Adrenal gland (tissue), 12 donors: ENCODE measurements around the gene STARD13. TPM values are rescaled to one million over a fixed set of nuclear protein-coding genes. Genes with fewer than 3 reads are reported as not detected.

Source experiments
- DNase-seq, 7 donors: peaks; one replicate each; pipeline ENCODE4 v3.0.0-alpha.2; 2019 to 2020
- H3K27ac ChIP-seq, 5 donors: fragments of 200-600 bp; sonication (generic) in 4 of 5; 1 replicate in 3 of 5; 2 replicates in 2 of 5; pipeline versions ENCODE4 v1.5.1 to v1.8.0; 2016 to 2020; ENCODE audit warnings: mild to moderate bottlenecking in 1 of 5
- H3K27me3 ChIP-seq: fragments of 200-600 bp; 2 replicates; pipeline ENCODE4 v1.8.0; 2021
- H3K36me3 ChIP-seq, 2 donors: fragments of 200-600 bp; replicated peaks in 1 of 2; 1 replicate in 1 of 2; 2 replicates in 1 of 2; pipeline versions ENCODE4 v1.5.1 to v1.8.0; 2018 to 2022
- H3K4me1 ChIP-seq, 2 donors: fragments of 200-600 bp; replicated peaks in 1 of 2; 1 replicate in 1 of 2; 2 replicates in 1 of 2; pipeline versions ENCODE4 v1.5.1 to v1.8.0; 2018 to 2021
- H3K4me3 ChIP-seq, 4 donors: fragments of 200-600 bp; sonication (generic) in 3 of 4; one replicate each; pipeline ENCODE4 v1.5.1; 2016 to 2018
- H3K9me3 ChIP-seq, 3 donors: fragments of 200-600 bp; sonication (generic) in 1 of 3; replicated peaks in 1 of 3; 1 replicate in 2 of 3; 2 replicates in 1 of 3; pipeline versions ENCODE4 v1.5.1 to v1.8.0; 2016 to 2021
- POLR2A ChIP-seq, 2 donors: fragments of 450-650 bp; IDR thresholded peaks; one replicate each; pipeline ENCODE4 v1.6.1; 2017; ENCODE audit warnings: antibody characterized with exemption in 2 of 2, mild to moderate bottlenecking in 2 of 2, moderate library complexity in 1 of 2
- WGBS, 4 donors: extraction: QIAGEN DNeasy Blood & Tissue Kit in 2 of 4; methylation state at CpG; one replicate each; pipeline versions ENCODE4 v1.1.5 to v1.1.7; 2013 to 2017; 5-methylcytosine and 5-hydroxymethylcytosine counted together
- intact Hi-C, 2 donors: fragments of 100-400 bp; cut with DNase I; formaldehyde crosslinking; loops; one replicate each; pipeline versions ENCODE4 v1.14.1 to v1.15.0; 2022 to 2023
- polyA plus RNA-seq, 3 donors: library from polyadenylated mRNA; stranded (reverse); fragments of 200-250 nt in 2 of 3; fragments of 350-450 nt in 1 of 3; fragmentation: Illumina TruSeq in 1 of 3; extraction: RNeasy Lipid Tissue Mini Kit (QIAGEN cat#74804) in 1 of 3; gene quantifications; one replicate each; pipeline ENCODE4 v1.2.3, GENCODE V29; 2013 to 2014
- total RNA-seq, 9 donors: library from RNA; depleted of rRNA in 4 of 9; stranded (reverse); fragments of >200 nt in 4 of 9; fragments of 120-200 nt in 1 of 9; fragmentation: NEBNext Ultra II Directional in 1 of 9; extraction: Animal tissue kit (Norgen Biotek cat#: 25700) in 1 of 9; gene quantifications; one replicate each; pipeline versions ENCODE4 v1.1.0 to v1.2.4, GENCODE V29; 2013 to 2023
- TF ChIP-seq, protein P1 (sequence below), 6 experiments: fragments of 450-650 bp in 4 of 6; fragments of 200-600 bp in 2 of 6; sonication (generic) in 1 of 6; IDR thresholded peaks; 1 replicate in 5 of 6; 2 replicates in 1 of 6; pipeline versions ENCODE4 v1.5.1 to v1.8.0; 2016 to 2021; ENCODE audit warnings: antibody characterized with exemption in 6 of 6, mild to moderate bottlenecking in 2 of 6, moderate library complexity in 1 of 6
- donor health status: healthy with polysubstance abuse.
- donor health status: Bipolar disorder and iron deficiency.
- donor health status: DM: yes; HTN: yes; CAD: no.
- donor health status: DM: no; HTN: no; CAD: no.
- donor health status: DM: no; HTN: no; CAD: no.
- donor health status: DM: yes; HTN: yes; CAD: no.

The STARD13 gene
- total and polyA plus RNA-seq, 12 donors: 10.5 to 79.8 (median 33.6) TPM

DNA sequence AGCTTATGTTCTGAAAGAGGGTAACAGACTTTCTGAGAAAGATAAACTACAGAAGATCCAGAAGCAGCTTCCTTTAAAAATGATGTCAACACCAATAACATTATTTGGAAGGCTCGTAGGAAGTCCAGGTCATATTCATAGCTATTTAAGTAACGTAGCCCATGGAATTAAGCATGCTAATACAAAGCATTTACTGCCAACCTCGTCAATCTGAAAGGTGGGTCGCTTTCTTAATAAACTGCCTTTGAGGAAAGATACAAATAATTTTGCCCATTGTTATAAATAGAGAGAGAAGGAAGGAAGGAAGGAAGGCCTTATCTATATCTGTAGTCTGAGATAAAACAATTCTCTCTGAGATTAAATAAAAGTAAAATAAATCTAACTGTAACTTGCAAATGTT lies 80.3 kb downstream of the STARD13 start:
- 37 to 51% (median 42%) methylated on average over 4 of the region's 4 CpGs for WGBS, 4 donors
- no peaks in the 10 kb centered on the region for H3K27me3 ChIP-seq
- TF ChIP-seq POLR2A (IDR thresholded peaks at IDR 0.05): no peak
- TF ChIP-seq, protein P1, sequence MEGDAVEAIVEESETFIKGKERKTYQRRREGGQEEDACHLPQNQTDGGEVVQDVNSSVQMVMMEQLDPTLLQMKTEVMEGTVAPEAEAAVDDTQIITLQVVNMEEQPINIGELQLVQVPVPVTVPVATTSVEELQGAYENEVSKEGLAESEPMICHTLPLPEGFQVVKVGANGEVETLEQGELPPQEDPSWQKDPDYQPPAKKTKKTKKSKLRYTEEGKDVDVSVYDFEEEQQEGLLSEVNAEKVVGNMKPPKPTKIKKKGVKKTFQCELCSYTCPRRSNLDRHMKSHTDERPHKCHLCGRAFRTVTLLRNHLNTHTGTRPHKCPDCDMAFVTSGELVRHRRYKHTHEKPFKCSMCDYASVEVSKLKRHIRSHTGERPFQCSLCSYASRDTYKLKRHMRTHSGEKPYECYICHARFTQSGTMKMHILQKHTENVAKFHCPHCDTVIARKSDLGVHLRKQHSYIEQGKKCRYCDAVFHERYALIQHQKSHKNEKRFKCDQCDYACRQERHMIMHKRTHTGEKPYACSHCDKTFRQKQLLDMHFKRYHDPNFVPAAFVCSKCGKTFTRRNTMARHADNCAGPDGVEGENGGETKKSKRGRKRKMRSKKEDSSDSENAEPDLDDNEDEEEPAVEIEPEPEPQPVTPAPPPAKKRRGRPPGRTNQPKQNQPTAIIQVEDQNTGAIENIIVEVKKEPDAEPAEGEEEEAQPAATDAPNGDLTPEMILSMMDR (IDR thresholded peaks at IDR 0.05): no peak
- H3K36me3 ChIP-seq: no peaks in the 10 kb centered on the region
- H3K9me3 ChIP-seq: no peaks in the 10 kb centered on the region
- H3K4me3 ChIP-seq: peak overlapping the region in 1 of 4 donors; percentile 41
- DNase-seq: no peak
- peak overlapping the region in 4 of 5 donors; percentile 43 to 87 (median 68) for H3K27ac ChIP-seq
- H3K4me1 ChIP-seq: peaks cover 30 to 61% of the 10 kb centered on the region in 2 donors
- intact Hi-C loops: no loop called here

DNA sequence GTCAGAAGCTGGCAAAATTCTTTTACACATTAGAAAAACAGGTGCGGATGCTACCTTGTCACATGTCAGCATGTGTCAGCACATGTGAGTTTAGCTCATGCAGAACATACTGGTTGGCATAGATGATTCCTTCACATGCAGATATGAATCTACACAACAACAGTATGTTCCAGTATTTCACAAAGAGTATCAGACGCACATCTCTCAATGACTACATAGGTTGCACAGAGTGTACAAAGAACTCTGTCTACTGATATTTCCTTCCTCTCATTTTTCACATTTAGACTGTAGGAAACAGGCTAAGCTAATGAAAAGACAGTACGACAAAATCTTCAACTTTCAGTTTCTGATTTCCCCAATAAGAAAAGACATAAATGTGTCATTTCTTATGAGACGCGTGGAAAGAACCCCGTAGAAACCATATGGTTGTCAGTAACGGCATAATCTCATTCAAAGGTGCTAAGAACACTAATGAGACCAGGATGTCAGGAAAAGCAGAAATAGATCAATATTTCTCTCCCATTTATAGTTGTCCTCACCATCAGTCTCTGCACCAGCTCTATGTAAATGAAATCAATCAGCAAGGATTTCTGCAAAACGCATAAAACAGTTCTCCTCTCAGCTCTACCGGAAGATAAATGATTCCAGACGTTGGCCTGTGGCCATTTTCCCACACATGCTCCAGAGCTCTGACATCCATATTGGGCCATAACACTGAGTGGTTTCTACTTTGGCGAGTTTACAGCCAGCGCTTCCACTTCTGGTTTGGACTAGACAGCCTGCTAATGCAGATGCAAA lies 81.2 kb downstream of the STARD13 start:
- no peaks in the 10 kb centered on the region for H3K36me3 ChIP-seq
- no peaks in the 10 kb centered on the region for H3K9me3 ChIP-seq
- DNase-seq: peak; percentile 49 to 88 (median 62)
- peak overlapping the region in 1 of 4 donors; percentile 41 for H3K4me3 ChIP-seq
- no peak for TF ChIP-seq POLR2A (IDR thresholded peaks at IDR 0.05)
- TF ChIP-seq, protein P1 (IDR thresholded peaks at IDR 0.05): no peak
- intact Hi-C loops: no loop called here
- H3K27me3 ChIP-seq: no peaks in the 10 kb centered on the region
- H3K4me1 ChIP-seq: peaks cover 30 to 70% of the 10 kb centered on the region in 2 donors
- H3K27ac ChIP-seq: peak overlapping the region in 4 of 5 donors; percentile 43 to 87 (median 68)
- 30 to 55% (median 46%) methylated on average over 12 of the region's 12 CpGs for WGBS, 4 donors

DNA sequence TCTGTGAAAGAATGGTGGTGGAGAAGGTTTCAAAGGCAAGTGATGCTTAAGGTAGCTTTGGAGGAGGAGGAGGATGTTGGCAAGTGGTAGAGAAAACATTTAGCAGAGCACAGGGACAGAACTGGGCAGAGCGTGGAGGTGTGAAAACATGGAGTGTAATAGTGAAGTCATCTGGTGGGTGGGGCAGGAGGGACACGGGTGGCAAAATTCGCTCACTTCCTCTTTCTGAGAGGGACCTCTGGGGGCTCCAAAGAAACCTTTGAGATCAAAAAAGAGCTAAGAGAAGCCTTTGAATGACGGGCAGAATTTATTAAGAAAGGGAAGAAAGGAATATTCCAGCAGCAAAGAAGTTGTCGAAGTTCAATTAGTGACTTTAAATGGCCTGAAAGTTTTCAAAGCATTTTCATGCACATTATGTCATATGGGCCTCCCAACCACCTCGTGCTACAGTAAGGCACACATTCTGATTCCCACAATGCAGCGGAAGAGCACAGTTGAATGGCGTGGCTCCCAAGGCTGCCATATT lies 82.8 kb downstream of the STARD13 start:
- Histone ChIP-seq H3K4me3 (no peak overlapping the region), H3K27me3 (no peaks in the 10 kb centered on the region), H3K4me1 (peaks cover 25 to 65% of the 10 kb centered on the region in 2 donors), H3K27ac (peak overlapping the region in 2 of 5 donors; percentile 29 to 74), H3K9me3 (no peaks in the 10 kb centered on the region), H3K36me3 (no peaks in the 10 kb centered on the region)
- 87 to 91% (median 89%) methylated on average over 8 of the region's 8 CpGs for WGBS, 4 donors
- DNase-seq: no peak
- no peak for TF ChIP-seq POLR2A (IDR thresholded peaks at IDR 0.05)
- intact Hi-C loops: no loop called here

DNA sequence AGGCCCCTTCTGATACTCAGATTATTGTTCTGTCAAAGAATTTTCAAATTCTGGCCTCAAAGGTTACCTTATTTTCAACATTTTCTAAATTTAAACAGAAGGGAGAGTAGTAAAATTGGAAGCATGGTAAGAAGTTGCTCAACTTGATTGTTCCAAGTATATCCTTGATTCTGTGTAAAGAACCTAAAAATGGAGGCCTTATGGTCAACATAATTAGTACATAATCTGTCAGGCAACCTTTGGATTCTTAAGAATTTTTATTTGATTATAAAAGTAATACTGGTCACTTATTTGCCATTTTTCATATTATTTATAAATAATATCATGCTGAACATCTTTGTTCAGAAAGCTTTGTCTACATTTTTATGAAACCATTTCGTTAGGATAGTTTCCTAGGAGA lies 83.9 kb downstream of the STARD13 start:
- no peaks in the 10 kb centered on the region for H3K27me3 ChIP-seq
- peaks cover 16 to 57% of the 10 kb centered on the region in 2 donors for H3K4me1 ChIP-seq
- no peak overlapping the region for H3K27ac ChIP-seq
- no peaks in the 10 kb centered on the region for H3K36me3 ChIP-seq
- 76 to 90% (median 80%) methylated on average over 1 of the region's 1 CpG for WGBS, 4 donors
- TF ChIP-seq, protein P1 (IDR thresholded peaks at IDR 0.05): no peak
- TF ChIP-seq POLR2A (IDR thresholded peaks at IDR 0.05): no peak
- no peaks in the 10 kb centered on the region for H3K9me3 ChIP-seq
- no peak for DNase-seq
- no peak overlapping the region for H3K4me3 ChIP-seq
- intact Hi-C loops: no loop called here
